NT2/D1 (cell line): ENCODE data around the gene RASSF6.

Experiments used
- DNase-seq: peaks from one replicate; pipeline ENCODE4 v3.0.0-alpha.2; 2011; ENCODE audit warnings: low read depth, low spot score
- H3K27me3 ChIP-seq: 2 replicates; pipeline ENCODE4 v1.6.0; 2011; ENCODE audit warnings: mild to moderate bottlenecking; ENCODE audit not compliant: insufficient read length, insufficient read depth
- H3K36me3 ChIP-seq: 2 replicates; pipeline ENCODE4 v1.6.1; 2011; ENCODE audit warnings: mild to moderate bottlenecking, low read length, mixed read lengths; ENCODE audit not compliant: insufficient read depth, insufficient read length
- H3K4me1 ChIP-seq: 2 replicates; pipeline ENCODE4 v1.5.1; 2011; ENCODE audit not compliant: insufficient read depth, insufficient read length
- H3K4me3 ChIP-seq: 2 replicates; pipeline ENCODE4 v1.5.1; 2011; ENCODE audit warnings: low read depth; ENCODE audit not compliant: insufficient read length
- H3K9ac ChIP-seq: 2 replicates; pipeline ENCODE4 v1.6.0; 2011; ENCODE audit warnings: low read depth; ENCODE audit not compliant: insufficient read length
- H3K9me3 ChIP-seq: 2 replicates; pipeline ENCODE4 v1.5.1; 2011; ENCODE audit warnings: mild to moderate bottlenecking, low read length; ENCODE audit not compliant: insufficient read depth
- SUZ12 ChIP-seq: IDR thresholded peaks from 2 replicates; pipeline ENCODE4 v1.6.1; 2011; ENCODE audit not compliant: insufficient read length, insufficient read depth; ENCODE audit errors: extremely low read depth
- YY1 ChIP-seq: IDR thresholded peaks from 2 replicates; pipeline ENCODE4 v1.6.1; 2011; ENCODE audit not compliant: insufficient read length, insufficient read depth
- ZNF274 ChIP-seq: IDR thresholded peaks from 2 replicates; pipeline ENCODE4 v1.6.1; 2011; ENCODE audit warnings: mild to moderate bottlenecking, low read depth, low read length

Gene RASSF6

DNA sequence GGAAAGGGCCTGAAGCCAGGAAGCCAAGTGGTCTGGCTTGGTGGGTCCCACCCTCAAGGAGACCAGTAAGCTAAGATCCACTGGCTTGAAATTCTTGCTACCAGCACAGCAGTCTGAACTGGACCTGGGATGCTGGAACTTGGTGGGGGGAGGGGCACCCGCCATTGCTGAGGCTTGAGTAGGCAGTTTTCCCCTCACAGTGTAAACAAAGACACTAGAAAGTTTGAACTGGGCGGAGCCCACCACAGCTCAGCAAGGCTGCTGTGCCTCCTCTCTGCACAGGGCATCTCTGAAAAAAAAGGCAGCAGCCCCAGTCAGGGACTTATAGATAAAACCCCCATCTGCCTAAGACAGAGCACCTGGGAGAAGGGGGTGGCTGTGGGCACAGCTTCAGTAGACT, 75.6 kb downstream of the RASSF6 start:
- Histone ChIP-seq H3K4me3 (no peak overlapping the region), H3K4me1 (no peaks in the 10 kb centered on the region), H3K9ac (no peak overlapping the region), H3K27me3 (no peaks in the 10 kb centered on the region), H3K36me3 (no peaks in the 10 kb centered on the region), H3K9me3 (0 out of 2 replicates have a peak, but pooled peaks cover 3% of the 10 kb centered on the region)
- no peak for DNase-seq
- TF ChIP-seq ZNF274 (no peak), YY1 (no peak), SUZ12 (no peak)

DNA sequence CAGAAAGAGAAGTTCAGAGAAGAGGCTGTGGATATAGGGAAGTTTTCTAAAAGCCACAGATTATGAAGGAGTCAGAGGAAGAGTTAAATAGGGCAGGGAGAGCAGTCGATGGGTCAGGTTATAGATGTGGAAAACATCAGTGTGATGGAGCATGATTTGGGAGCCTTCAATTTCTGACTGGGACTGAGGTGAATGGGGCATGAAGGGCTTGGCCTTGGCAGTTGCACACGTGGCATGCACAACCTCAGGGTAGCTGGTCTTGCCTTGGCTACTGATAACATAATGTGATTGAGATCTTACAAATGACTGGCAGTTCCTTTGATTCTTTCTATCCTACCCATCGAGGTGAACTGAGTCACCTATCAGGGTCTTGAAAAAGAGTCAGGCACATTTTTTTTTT, 79.0 kb downstream of the RASSF6 start:
- Histone ChIP-seq H3K9me3 (no peaks in the 10 kb centered on the region), H3K36me3 (no peaks in the 10 kb centered on the region), H3K9ac (no peak overlapping the region), H3K4me3 (no peak overlapping the region), H3K4me1 (no peaks in the 10 kb centered on the region), H3K27me3 (no peaks in the 10 kb centered on the region)
- TF ChIP-seq YY1 (no peak), SUZ12 (no peak), ZNF274 (no peak)
- no peak for DNase-seq

DNA sequence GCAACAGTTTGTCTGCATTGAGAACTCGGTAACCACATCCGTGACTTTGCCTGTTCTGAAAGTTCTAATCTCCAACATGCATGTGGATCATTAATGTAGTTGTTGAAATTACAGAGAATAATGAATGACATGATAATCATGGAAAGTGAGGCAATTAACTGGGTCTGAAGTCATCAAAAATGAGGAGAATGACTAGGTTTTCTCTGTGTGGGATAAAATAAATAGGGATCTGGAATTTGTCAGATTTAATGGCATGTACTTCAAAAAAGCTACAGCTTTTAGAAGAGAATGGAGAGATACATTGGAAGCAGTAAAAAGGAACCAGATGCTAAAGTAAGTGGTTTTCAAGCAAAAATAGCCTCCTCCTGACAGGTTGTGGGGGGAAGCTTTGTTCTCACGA, 79.4 kb downstream of the RASSF6 start:
- DNase-seq = no peak
- TF ChIP-seq SUZ12 = no peak
- TF ChIP-seq ZNF274 = no peak
- TF ChIP-seq YY1 = no peak
- no peaks in the 10 kb centered on the region for H3K9me3 ChIP-seq
- H3K4me1 ChIP-seq = no peaks in the 10 kb centered on the region
- H3K27me3 ChIP-seq = no peaks in the 10 kb centered on the region
- H3K36me3 ChIP-seq = no peaks in the 10 kb centered on the region
- H3K4me3 ChIP-seq = no peak overlapping the region
- H3K9ac ChIP-seq = no peak overlapping the region

DNA sequence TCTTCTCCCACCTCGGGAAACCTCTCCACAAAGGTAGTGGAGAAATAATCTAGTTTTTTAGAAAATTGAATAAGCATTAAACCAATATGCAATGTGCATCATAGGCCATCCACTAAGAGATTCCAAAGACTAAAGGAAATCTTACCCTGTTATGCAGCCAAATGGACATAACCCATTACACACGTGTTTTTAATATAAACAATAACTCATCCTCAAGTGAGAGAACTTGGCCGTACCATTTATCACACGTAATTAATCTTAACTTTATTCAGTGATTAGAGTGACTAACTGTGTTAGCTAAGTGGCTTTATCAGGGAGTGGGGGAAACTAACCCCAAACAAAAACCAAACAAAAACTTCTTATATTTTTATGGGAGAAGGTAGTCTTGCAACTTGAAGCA, 80.8 kb downstream of the RASSF6 start:
- no peaks in the 10 kb centered on the region for H3K9me3 ChIP-seq
- no peaks in the 10 kb centered on the region for H3K27me3 ChIP-seq
- H3K9ac ChIP-seq = no peak overlapping the region
- TF ChIP-seq SUZ12 (no peak), ZNF274 (no peak), YY1 (no peak)
- H3K4me1 ChIP-seq = no peaks in the 10 kb centered on the region
- no peak overlapping the region for H3K4me3 ChIP-seq
- no peak for DNase-seq
- H3K36me3 ChIP-seq = no peaks in the 10 kb centered on the region

DNA sequence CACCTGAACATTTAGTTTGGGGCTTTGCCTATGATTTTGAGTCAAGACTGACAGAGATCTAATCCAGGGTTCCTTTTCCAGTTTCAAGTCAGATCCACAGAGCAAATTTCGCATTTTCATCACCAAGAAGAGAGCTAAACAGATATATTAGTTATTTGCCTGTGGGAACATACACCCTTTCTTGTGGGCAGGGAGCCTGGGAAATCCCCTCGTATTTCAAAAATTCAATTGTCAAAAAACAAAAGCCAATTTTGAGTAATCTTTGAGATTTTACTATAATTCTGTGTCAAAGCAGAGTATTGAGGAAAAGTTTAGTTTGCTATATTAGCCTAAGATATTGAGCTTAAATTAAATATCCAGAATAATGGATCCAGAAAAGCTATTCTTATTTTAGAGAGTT, 82.1 kb downstream of the RASSF6 start:
- Histone ChIP-seq H3K4me1 (no peaks in the 10 kb centered on the region), H3K4me3 (no peak overlapping the region), H3K27me3 (no peaks in the 10 kb centered on the region), H3K36me3 (no peaks in the 10 kb centered on the region), H3K9me3 (no peaks in the 10 kb centered on the region), H3K9ac (no peak overlapping the region)
- no peak for DNase-seq
- TF ChIP-seq YY1 (no peak), SUZ12 (no peak), ZNF274 (no peak)

DNA sequence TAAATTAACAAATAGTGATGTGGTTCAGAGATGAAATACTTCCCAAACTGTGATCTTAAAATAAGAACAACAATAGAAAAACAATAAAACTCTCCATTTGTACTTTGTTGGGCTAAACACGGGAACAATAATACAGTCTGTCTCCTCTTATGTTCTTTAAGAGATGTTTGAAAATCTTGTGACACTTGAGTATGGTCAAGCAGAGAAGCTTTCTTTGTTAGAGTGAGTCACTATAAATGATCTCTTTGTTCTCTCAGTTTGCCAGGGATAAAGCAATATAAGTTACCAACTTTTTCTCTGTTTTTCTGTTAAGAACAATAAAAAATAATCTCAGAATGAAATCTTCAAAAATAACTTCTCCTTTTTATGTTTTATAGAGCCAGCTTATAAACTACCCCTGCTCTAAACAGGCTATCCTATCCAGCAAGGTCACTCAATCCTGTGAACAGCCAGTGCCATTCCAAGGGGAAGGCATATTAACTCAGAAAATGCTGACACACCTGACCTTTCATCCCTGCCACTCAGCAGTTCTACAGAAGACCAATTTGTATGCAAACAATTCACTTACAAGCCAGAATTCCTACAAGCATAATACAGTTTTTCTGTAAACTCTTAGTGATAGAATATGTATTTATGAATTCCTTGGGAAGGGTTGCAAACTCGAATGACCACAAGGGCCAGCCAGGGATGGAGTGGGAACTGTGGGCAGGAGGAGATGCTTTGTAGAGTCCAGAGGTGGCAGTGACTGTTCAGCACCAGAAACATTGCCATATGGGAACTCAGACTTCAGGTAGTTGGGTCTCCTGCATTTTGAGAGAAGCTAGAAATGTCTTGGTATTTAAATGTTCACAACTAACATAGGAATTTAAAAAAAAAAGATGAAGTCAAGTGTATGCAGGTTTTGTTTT, 86.5 kb downstream of the RASSF6 start:
- no peaks in the 10 kb centered on the region for H3K36me3 ChIP-seq
- no peak for TF ChIP-seq YY1
- TF ChIP-seq SUZ12 = no peak
- no peak for TF ChIP-seq ZNF274
- H3K9ac ChIP-seq = no peak overlapping the region

DNA sequence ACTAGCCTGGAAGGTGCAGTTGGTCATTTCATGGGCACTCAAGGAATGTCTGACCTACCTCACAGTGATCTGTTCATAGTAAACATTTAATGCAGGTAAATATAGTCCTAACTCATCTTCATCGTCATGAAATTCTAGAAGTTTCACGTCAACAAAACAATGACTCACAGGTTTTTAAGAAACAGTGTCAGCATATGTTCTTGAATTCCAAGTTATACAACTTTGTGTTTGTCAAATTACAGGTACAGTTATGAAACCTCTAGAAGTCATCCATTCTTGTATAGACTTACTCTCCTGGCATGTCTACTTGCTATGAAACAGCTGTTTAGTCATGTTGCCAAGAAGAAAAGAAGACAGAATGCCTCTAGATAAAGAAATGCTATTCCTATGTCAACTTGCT, 92.1 kb downstream of the RASSF6 start:
- H3K36me3 ChIP-seq = no peaks in the 10 kb centered on the region
- TF ChIP-seq YY1 (no peak), ZNF274 (no peak)
- H3K27me3 ChIP-seq = no peaks in the 10 kb centered on the region
- H3K4me1 ChIP-seq = no peaks in the 10 kb centered on the region
- no peak overlapping the region for H3K4me3 ChIP-seq
- no peaks in the 10 kb centered on the region for H3K9me3 ChIP-seq
- DNase-seq = no peak
- no peak overlapping the region for H3K9ac ChIP-seq

More for the DNA sequence above, 86.5 kb downstream of the RASSF6 start:
- no peaks in the 10 kb centered on the region for H3K9me3 ChIP-seq
- H3K4me3 ChIP-seq = no peak overlapping the region
- no peak for DNase-seq
- H3K27me3 ChIP-seq = no peaks in the 10 kb centered on the region
- H3K4me1 ChIP-seq = no peaks in the 10 kb centered on the region

DNA sequence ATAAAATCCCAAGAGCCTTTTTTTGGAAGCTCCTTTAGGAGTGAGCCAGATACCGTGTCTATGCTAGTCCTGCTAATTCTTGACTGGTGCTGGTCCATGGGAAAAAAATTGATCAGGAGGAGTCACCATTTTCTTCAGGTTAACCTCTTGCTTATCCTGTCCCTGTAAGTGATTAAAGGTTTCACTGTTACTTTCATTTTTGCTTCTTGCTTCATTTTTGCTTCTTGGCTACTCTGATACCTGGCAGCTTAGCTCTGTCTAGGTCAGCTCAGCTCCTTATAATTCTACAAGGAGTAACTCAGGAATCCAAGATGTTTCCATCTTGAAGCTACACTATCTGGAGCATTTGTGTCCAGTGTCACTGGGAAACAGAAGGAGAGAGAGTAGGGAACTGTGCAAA, 93.0 kb downstream of the RASSF6 start:
- H3K4me1 ChIP-seq = no peaks in the 10 kb centered on the region
- TF ChIP-seq YY1 = no peak
- no peak for TF ChIP-seq ZNF274
- TF ChIP-seq SUZ12 = no peak
- H3K4me3 ChIP-seq = no peak overlapping the region
- H3K36me3 ChIP-seq = no peaks in the 10 kb centered on the region
- no peak overlapping the region for H3K9ac ChIP-seq
- H3K9me3 ChIP-seq = no peaks in the 10 kb centered on the region
- no peaks in the 10 kb centered on the region for H3K27me3 ChIP-seq
- DNase-seq = no peak
